Cardiac fibroblast (primary cell): ENCODE measurements around the gene VPS18.
"Not testable (repeated sequence)": the region's sequence is repeated elsewhere in the genome, so short reads cannot be mapped to it uniquely, and the experiment has no call there.

Experiments used
- DNase-seq, 2 donors: peaks; one replicate each; pipeline versions ENCODE4 v3.0.0 to v3.0.0-alpha.2; 2010; ENCODE audit warnings: low read depth in 2 of 2
- H3K4me3 ChIP-seq, 2 donors: replicated peaks in 1 of 2; 1 replicate in 1 of 2; 2 replicates in 1 of 2; pipeline ENCODE4 v1.5.1; 2011; ENCODE audit warnings: low read depth in 2 of 2, low read length in 2 of 2, mild to moderate bottlenecking in 2 of 2, moderate library complexity in 1 of 2
- TF ChIP-seq, protein P1 (sequence below): IDR thresholded peaks from one replicate; pipeline ENCODE4 v1.5.1; 2011; ENCODE audit warnings: low read depth, mild to moderate bottlenecking, low read length, inconsistent platforms

Gene VPS18

DNA sequence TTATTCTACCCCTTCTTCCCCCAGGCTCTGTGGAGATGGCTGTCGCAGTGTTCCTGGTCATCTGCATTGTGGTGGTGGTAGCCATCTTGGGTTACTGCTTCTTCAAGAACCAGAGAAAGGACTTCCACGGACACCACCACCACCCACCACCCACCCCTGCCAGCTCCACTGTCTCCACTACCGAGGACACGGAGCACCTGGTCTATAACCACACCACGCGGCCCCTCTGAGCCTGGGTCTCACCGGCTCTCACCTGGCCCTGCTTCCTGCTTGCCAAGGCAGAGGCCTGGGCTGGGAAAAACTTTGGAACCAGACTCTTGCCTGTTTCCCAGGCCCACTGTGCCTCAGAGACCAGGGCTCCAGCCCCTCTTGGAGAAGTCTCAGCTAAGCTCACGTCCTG, 37.5 kb upstream of the VPS18 start:
- DNase-seq = no peak
- TF ChIP-seq, protein P1, sequence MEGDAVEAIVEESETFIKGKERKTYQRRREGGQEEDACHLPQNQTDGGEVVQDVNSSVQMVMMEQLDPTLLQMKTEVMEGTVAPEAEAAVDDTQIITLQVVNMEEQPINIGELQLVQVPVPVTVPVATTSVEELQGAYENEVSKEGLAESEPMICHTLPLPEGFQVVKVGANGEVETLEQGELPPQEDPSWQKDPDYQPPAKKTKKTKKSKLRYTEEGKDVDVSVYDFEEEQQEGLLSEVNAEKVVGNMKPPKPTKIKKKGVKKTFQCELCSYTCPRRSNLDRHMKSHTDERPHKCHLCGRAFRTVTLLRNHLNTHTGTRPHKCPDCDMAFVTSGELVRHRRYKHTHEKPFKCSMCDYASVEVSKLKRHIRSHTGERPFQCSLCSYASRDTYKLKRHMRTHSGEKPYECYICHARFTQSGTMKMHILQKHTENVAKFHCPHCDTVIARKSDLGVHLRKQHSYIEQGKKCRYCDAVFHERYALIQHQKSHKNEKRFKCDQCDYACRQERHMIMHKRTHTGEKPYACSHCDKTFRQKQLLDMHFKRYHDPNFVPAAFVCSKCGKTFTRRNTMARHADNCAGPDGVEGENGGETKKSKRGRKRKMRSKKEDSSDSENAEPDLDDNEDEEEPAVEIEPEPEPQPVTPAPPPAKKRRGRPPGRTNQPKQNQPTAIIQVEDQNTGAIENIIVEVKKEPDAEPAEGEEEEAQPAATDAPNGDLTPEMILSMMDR = no peak
- no peak overlapping the region for H3K4me3 ChIP-seq

DNA sequence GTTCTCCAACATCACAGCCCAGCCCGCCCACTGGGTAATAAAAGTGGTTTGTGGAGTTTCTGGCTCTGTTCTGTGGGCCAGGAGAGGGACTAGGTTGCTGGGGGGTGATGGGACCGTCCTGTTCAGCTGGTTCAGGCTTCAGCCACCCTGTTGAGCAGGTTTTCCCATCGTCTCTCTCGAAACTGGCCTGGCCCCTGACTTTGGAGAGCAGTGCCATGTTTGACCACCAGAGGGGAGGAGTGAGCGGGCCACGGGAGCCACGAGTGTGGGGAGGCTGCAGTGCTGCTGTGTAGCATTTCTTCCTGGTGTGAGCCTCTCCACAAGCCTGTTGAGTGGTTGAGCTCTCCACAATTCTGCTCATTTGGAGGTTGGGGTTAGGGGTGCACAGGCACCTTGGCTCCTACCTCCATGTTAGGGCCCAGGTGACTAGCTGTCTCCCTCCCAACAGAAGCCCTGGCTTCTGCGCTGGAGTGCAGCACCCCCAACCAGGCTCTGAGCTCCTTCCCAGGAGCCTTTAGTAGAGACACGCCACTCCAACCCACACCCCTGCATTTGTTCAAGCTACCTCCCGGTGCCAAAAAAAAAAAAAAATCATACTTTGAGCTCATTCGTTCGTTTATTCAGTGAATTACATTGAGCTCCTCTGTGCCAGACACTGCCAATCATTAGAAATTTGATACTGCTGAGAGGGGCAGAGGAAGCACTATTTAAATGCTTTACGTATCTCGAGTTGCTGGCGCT, 36.5 kb upstream of the VPS18 start:
- H3K4me3 ChIP-seq = no peak overlapping the region
- TF ChIP-seq, protein P1 = peak; percentile 100
- peak; percentile 69 to 75 for DNase-seq

DNA sequence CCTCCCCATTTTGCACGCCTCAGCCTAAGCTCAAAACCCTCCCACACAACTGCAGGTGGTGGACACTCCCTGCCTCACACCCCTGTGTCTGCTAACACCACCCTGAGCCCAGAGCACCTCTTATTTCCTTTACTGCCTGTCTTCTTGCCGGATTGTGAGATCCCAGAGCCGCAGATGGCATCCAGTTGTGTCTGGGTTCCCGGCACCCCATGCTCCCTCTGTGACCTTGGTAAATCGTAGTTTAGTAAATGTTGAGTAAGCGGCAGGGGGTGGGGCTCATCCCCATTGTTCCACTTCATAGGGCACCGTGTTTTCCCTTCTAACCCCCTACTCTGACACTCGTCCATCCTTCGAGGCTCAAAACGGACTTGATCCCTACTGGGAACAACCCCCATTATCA, 35.5 kb upstream of the VPS18 start:
- DNase-seq = no peak
- H3K4me3 ChIP-seq = no peak overlapping the region
- TF ChIP-seq, protein P1 = no peak

DNA sequence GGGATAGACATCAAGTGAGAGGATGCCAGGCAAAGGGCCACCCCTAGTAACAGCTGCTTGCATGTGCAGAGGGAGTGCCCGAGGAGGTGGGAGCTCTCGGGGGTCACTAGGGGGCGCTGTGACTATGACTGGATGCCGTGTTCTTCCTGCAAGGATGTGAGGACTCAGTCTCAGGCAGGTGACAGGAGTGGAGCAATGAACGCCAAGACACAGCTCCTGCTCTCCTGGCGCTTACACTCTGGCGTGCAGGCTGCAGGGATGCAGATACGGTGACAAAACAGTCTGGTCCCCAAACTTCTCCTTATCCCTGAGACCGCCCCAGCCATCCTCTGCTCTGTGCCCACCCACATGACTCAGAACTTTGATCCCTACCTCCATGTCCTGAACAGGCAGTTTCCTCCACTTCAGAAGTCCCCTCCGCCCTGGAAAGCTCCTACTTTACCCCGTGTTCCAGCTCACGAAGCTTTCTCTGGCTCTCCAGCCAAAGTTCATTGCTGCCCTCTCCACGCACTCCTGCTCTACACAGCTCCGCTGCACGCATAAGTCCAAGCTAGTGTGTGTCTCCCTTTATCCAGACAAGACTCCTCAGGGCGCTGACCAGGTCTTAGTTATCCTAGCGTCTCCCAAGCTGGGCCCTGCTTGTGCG, 34.9 kb upstream of the VPS18 start:
- TF ChIP-seq, protein P1 = peak; percentile 93
- no peak overlapping the region for H3K4me3 ChIP-seq
- DNase-seq = peak; percentile 83 to 85

DNA sequence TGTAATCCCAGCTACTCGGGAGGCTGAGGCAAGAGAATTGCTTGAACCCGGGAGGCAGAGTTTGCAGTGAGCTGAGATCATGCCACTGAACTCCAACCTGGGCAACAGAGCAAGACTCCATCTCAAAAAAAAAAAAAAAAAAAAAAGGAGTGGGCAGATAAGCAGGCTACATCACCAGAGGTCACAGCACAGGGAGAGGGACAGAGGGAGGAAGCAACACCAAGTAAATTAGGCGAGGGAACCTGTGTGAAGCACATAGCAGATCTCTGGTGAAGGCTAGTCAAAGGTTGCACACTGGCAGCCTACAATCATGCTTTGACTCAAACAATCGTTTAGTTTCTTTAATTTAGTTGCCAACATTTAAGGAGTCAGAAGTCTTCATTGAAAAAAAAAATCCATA, 33.1 kb upstream of the VPS18 start:
- H3K4me3 ChIP-seq, DNase-seq: not testable (repeated sequence)

DNA sequence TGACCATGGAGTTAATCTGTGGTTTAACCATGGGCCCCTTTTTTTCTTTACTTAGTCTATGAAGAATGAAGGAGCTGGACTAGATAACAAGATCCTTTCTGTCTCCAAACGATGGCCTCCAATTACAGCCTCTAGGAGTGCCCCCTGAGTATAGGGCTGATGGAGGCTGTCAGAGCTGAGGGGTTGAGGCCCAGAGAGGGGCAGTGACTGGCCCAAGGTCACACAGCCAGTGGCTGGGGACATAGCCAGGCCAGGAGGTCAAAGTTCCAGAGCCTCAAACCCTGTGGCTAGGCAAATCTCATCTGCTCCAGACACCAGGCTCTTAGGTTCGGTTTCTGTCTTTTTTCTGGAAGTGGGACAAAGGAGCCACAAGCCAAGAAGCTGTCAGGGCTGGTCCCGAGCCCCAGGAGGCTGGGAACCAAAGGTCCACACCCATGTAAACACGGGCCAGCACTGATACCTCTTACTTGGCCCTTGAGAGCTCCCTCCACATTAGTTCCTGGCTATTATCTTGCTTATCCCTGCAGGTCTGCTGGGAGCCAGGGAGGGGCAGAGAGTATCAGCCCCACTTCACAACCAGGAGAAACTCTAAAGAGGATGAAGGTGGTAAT, 30.5 kb upstream of the VPS18 start:
- TF ChIP-seq, protein P1 = no peak
- H3K4me3 ChIP-seq = no peak overlapping the region
- DNase-seq = peak in 1 of 2 donors; percentile 15

DNA sequence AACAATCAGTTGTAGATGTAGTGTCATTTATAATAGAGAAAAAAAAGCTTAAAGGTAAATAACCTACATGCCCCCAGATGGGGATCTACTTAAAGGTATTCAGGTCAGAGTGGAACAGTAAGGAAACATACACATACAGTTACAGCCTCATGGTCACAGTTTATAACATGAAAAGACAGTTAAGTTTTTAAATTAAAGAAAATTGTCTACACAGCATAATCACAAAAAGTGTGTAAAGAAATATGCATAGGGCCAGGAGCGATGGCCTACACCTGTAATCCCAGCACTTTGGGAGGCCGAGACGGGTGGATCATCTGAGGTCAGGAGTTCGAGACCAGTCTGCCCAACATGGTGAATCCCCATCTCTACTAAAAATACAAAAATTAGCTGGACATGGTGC, 27.1 kb upstream of the VPS18 start:
- H3K4me3 ChIP-seq = no peak overlapping the region
- no peak for DNase-seq
- TF ChIP-seq, protein P1 = no peak
